NCI-H2227 (cell line): ENCODE measurements around the gene HDHD5.
"Not testable (repeated sequence)": the region's sequence is repeated elsewhere in the genome, so short reads cannot be mapped to it uniquely, and the experiment has no call there.

Source experiments
- DNase-seq: peaks from one replicate; lab custom pipeline; 2025; ENCODE audit not compliant: unreplicated experiment; lab: John Stamatoyannopoulos, UW

The HDHD5 gene

DNA sequence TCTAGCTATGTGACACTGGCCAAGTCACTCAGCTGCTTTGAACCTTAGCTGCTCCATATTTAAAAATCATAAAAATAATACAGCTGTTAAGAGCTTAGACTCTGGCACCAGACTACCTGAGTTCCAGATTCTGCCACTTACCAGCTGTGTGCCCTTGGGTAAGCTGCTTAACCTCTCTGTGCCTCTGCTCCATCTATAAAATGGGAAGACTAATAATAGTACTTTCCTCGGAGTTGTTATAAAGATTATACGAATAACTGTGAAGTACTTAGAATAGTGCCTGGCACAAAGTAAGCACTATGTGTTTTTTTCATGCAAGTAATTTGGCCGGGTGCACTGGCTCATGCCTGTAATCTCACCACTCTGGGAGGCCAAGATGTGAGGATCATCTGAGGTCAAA lies 1.4 kb downstream of the HDHD5 start:
- DNase-seq, result no peak

DNA sequence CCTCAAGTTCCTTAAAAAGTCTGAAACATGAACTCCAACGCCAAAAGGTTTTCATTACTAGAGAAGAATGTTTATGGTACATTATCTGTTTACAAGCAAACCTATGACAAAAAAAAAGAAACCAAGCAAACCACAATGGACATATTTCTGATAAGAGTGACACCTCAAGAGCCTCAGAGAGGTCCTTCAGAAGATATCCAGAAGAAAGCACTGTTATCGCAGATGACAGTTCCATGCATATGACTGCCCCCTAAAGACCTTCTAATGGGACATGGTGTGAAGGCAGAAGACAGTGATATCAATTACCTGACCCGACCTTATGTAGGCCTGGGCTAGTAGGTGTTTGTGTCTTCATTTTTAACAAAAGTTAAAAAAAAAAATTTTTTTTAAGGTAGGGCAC lies 3.1 kb downstream of the HDHD5 start:
- no peak for DNase-seq

DNA sequence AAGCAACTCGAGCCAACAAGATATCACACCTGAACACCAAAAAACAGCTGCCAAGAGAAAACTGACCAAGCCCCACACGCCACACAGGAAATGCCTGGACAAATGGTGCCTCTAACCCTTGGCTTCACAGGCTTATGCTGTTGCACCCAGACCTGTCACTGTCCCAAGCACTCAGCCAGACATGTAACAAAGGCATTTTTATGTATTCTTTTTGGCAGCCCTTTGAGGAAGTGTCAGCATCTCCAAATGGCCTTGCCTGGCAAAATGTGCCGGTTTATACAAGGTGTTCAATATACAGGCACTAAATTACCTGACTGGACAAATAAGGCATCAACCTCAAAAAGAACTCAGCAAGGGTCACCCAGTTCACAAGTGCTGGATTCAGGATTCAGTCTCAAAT lies 6.1 kb downstream of the HDHD5 start:
- no peak for DNase-seq

DNA sequence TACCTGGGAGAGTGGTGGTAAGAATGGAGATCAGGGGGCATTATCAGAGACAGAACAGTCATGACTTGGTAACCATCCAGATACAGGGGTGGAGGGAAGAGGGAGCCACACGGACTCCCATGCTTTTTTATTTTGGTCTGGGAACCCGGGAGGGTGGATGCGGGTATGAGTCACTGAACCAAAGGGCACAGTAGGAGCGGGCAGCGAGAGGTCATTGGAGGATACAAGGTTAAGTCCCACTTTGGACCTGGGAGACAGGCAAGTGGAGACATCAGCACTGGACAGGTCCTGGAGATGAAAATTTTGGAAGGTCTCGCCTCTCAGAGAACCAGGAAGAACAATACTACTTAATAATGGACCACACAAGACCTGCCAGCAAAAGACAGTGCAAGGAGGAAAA lies 6.7 kb downstream of the HDHD5 start:
- no peak for DNase-seq

DNA sequence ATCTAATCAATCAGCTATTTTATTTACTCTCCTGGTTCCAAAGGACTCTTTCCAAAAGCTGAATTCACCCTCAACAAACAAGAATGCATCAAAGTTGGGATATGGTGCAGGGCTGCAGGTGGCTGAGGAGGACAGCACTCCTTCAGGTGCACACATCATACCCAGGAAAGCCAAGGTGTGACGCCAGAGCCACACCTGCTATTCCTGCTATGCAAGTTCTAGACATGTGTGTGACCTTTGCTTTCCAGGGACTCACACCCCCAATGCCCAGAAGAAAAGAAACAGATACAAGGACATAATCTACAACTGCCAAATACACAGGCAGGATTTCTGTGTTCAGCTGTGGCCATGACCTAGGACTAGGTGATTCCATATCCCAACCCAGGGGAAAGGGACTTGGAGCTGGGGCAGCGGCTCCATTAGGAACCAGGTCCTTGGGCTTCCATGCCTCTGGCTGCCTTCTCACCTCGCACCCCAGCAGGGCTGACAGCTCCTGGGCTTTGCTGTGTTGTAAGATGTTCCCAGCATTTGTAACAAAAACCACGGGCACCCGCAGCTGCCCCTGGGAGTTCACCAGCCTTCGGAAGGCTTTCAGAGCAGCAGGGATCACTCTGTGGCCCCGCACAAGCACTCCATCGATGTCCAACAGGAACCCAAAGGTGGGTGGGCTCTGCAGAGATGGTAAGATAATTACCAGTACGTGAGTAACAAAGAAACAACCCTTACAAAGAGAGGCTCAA lies 9.8 kb downstream of the HDHD5 start:
- no peak for DNase-seq

DNA sequence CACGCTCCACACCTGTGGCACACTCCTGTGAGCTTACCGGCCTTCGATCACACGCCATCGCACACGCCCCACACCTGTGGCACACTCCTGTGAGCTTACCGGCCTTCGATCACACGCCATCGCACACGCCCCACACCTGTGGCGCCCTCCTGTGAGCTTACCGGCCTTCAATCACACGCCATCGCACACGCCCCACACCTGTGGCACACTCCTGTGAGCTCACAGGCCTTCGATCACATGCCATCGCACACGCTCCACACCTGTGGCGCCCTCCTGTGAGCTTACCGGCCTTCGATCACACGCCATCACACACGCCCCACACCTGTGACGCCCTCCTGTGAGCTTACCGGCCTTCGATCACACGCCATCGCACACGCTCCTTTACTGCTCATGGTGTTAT lies 11.6 kb downstream of the HDHD5 start:
- not testable (repeated sequence) for DNase-seq

- DNase-seq, result no peak
These were observed 13.9 kb downstream of the HDHD5 start for GRCh38 chr22:17145021-17145680.

- no peak for DNase-seq
These were observed 15.3 kb downstream of the HDHD5 start for GRCh38 chr22:17143826-17144225.

DNA sequence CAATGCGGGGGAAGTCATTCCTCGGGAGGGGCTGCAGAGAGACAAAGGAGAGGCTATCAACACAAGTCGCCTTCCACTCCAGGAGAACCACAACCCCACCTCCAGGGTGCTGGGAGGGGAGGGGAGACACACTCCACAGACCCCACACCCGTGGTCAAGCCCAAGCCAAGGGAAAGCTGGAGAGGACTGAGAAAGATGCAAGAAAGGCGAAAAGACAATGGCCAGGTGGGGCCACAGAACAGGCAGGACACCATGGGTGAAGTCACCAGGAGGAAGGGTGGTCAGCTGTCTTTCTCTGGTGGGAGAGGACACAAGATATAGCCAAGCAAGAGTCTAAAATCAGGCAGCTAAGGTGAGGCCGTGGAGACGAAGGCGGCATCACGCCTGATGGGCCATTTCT lies 16.0 kb downstream of the HDHD5 start:
- DNase-seq, result no peak

DNA sequence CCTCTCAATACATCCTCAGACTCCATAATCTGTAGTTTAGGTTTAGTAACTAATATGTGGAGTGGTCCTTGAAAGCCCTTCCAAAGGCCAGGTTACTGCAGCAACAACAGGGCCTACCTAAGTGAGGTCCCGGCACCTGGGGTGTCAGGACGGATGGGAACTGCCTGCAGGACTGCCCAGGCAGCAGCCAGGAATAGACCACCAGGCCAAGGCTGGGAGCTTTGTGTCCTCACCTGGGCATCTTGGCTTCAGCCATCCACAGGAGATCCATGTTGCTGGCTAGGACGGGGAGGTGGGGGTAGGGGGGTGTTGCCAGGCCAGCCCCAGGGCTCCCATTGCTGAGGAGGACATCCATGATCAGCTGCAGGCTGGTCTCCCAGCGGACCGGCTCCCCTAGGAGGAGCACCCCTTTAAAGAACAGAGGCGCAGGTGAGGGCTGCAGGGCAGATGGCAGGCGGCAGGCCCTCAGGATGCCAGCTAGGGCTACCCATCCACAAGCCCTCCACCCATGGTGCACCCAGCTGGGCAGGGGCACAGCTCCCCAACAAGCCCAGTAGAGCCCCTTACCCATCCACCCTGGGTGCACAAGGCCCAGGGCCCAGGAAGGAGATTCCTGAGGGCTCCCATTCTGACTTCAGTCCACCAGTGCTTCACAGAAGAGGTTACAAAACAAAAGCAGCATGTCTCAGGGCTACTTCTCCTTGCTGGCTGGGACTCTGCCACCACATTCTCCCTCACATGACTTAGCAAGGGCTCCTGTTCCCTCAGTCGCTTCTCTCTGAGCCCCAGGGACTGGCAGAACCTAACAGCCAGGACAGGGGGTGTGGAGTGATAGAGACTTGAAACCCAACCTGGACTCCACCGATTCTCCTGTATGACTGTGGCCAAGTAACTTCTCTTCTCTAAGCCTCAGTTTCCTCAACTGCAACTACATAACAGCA lies 18.0 kb downstream of the HDHD5 start:
- DNase-seq, result no peak

DNA sequence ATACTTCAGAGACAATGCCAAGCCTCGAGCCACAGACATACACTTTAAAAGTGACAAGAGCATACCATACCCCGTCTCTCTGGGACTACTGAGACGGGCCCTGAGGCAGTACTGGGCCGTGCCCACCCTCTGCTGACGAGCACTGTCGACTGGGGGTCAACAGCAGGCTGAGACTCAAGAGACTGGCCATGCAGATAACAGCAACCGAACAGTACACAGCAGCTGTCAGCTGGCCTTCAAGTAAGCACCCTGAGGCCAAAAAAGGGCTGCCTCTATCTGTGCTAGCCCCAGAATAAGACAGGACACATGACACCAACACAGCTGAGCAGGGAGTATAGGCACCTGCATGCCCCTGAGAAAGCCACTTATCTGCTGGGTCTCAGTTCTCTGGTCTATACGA lies 19.1 kb downstream of the HDHD5 start:
- DNase-seq, result no peak

DNA sequence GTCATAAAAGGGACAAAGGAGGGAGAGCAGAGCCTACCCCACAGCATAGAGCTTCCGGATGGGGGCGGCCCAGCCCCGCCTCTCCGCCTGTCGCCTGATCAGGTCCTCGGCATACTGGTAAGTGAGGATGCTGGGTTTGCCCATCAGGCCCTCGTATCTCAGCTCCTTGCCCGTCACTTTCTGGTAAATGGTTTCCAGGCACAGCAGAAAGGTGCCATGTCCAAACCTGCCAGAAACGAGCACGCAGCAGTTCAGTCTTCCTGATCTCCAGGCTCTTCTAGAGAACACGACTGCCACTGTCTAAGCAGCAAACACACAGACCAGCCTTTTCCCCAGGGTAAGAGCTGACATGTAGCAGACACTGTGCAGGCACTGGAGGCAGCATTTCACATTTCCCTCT lies 20.6 kb downstream of the HDHD5 start:
- no peak for DNase-seq

DNA sequence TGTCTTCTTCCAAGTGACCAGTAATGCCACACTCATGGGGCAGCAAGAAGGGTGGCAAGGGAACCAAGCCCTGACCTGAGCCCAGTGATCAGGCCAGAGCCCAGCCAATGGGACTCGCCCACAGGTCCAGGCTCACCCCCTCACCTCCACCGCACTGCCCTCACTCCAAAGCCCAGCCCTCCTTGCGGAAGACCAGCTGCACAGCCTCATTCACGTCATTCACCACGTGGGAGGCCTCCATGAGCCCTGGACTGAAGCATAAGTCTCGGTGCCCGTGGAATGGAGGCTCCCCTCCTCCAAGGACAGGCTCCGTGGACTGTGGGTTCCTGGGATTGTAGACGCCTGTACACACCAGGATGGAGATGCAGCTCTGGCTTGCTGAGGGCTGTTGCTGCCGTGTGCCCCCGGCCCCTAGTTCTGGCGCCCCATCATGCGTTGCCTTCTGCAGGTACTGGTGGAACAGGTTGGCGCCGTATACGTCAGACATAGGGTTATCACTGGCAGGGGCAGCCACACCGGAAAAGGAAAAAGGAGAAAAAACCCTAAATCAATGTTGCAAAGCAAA lies 21.1 kb downstream of the HDHD5 start:
- DNase-seq, result no peak

- no peak for DNase-seq
These were observed 21.9 kb downstream of the HDHD5 start for GRCh38 chr22:17137170-17137569.

- no peak for DNase-seq
These were observed 23.8 kb downstream of the HDHD5 start for GRCh38 chr22:17135153-17135760.

GRCh38 chr22:17133137-17133536 lies 25.9 kb downstream of the HDHD5 start:
- no peak for DNase-seq

DNA sequence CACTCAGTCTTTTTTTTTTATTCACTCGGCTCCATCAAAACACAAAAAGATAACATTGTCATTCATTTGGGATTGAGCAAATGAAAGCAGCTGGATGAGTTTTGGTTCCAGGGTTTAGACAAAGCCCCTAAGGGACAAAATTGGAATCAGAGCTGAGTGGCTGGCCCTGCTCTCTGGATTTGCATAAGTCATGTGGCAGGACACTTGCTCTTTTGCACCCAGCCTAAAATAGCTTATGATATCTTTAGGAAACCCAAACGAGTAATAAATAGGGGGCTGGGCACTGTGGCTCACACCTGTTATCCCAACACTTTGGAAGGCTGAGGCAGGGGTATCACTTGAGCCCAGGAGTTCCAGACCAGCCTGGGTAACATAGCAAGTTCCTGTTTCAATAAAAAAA lies 27.0 kb downstream of the HDHD5 start:
- DNase-seq, result no peak

DNA sequence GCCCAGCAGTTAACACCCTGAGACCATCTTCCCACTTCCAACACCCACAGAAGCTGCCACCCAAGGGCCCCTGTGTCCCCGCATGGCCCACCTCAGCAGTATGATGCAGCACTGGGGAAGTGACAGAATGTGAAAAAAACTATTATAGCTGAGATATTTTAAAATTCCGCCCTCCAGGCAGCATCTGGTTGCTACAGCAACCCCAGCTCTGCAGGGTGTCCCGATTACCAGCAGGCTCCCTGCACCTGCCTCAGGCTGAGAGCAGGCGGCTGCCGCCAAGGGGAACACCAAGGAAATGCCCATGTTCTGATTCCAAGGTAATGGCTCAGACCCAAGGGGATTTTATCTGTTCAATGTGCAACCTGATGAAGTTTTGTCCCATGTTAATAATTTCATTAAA lies 27.4 kb downstream of the HDHD5 start:
- peak; percentile 75 for DNase-seq

- DNase-seq, result no peak
These were observed 28.9 kb downstream of the HDHD5 start for GRCh38 chr22:17130199-17130598.

GRCh38 chr22:17121233-17122195 lies 37.6 kb downstream of the HDHD5 start, which contains the start of gene TMEM121B:
TSS of gene TMEM121B (minus strand) at chr22:17121360. CDS start at chr22:17121127, 233 bp downstream.
- DNase-seq, result peak; percentile 95
